ENCODE results near the gene HCAR2.
"Not testable (repeated sequence)": the region's sequence is repeated elsewhere in the genome, so short reads cannot be mapped to it uniquely, and the experiment has no call there.

GRCh38 chr12:122709287-122709686 lies 6.1 kb upstream of the HCAR2 start:
- not testable (repeated sequence) for TF ChIP-seq POLR2A (IDR thresholded peaks at IDR 0.05)
- TF ChIP-seq, protein P1, sequence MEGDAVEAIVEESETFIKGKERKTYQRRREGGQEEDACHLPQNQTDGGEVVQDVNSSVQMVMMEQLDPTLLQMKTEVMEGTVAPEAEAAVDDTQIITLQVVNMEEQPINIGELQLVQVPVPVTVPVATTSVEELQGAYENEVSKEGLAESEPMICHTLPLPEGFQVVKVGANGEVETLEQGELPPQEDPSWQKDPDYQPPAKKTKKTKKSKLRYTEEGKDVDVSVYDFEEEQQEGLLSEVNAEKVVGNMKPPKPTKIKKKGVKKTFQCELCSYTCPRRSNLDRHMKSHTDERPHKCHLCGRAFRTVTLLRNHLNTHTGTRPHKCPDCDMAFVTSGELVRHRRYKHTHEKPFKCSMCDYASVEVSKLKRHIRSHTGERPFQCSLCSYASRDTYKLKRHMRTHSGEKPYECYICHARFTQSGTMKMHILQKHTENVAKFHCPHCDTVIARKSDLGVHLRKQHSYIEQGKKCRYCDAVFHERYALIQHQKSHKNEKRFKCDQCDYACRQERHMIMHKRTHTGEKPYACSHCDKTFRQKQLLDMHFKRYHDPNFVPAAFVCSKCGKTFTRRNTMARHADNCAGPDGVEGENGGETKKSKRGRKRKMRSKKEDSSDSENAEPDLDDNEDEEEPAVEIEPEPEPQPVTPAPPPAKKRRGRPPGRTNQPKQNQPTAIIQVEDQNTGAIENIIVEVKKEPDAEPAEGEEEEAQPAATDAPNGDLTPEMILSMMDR (IDR thresholded peaks at IDR 0.05) = not testable (repeated sequence)
